NT2/D1 (cell line): ENCODE data around the gene SCN5A.

ENCODE experiments used
- SUZ12 ChIP-seq: IDR thresholded peaks from 2 replicates; pipeline ENCODE4 v1.6.1; 2011; ENCODE audit not compliant: insufficient read length, insufficient read depth; ENCODE audit errors: extremely low read depth
- YY1 ChIP-seq: IDR thresholded peaks from 2 replicates; pipeline ENCODE4 v1.6.1; 2011; ENCODE audit not compliant: insufficient read length, insufficient read depth

GRCh38 chr3:38608086-38608775, 41.3 kb downstream of the SCN5A start:
- TF ChIP-seq YY1 = no peak
- TF ChIP-seq SUZ12 = no peak
